Transverse colon (tissue), 3 donors: Measurements from ENCODE around the gene MDP1.

Experiments
- EP300 ChIP-seq: sonication (generic); formaldehyde crosslinking; IDR thresholded peaks from one replicate; pipeline ENCODE4 v1.6.1; 2017; ENCODE audit warnings: antibody characterized with exemption, low read depth
- TF ChIP-seq, protein P1 (sequence below), 5 experiments: fragments of 200-600 bp in 3 of 5; fragments of 450-650 bp in 2 of 5; sonication (generic) in 3 of 5; IDR thresholded peaks; 1 replicate in 2 of 5; 2 replicates in 3 of 5; pipeline ENCODE4 v1.5.1; 2016 to 2017; ENCODE audit warnings: antibody characterized with exemption in 5 of 5, inconsistent platforms in 3 of 5, mild to moderate bottlenecking in 2 of 5, moderate library complexity in 1 of 5

DNA sequence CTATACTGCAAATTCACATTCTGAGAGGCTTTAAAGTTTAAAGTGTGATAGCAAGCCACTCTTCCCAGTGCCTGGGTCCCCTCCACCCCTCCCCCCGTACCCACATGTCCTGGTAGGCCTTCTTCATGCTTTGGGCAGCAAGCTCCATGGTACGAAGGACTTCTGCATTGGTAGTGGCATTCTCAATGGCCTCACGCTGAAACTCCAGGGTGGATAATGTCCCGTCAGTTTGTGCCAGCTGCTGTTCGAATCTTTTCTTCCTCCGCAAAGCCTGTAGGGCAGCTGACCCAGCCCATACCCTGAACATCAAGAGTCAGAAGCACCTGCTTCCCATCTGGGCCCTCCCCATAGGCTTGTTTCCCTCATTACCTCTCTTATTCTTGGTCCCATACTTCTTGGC lies 4.6 kb downstream of the MDP1 start:
- TF ChIP-seq, protein P1, sequence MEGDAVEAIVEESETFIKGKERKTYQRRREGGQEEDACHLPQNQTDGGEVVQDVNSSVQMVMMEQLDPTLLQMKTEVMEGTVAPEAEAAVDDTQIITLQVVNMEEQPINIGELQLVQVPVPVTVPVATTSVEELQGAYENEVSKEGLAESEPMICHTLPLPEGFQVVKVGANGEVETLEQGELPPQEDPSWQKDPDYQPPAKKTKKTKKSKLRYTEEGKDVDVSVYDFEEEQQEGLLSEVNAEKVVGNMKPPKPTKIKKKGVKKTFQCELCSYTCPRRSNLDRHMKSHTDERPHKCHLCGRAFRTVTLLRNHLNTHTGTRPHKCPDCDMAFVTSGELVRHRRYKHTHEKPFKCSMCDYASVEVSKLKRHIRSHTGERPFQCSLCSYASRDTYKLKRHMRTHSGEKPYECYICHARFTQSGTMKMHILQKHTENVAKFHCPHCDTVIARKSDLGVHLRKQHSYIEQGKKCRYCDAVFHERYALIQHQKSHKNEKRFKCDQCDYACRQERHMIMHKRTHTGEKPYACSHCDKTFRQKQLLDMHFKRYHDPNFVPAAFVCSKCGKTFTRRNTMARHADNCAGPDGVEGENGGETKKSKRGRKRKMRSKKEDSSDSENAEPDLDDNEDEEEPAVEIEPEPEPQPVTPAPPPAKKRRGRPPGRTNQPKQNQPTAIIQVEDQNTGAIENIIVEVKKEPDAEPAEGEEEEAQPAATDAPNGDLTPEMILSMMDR (IDR thresholded peaks at IDR 0.05), result no peak
- no peak for TF ChIP-seq EP300
